ENCODE measurements around the gene NOC2L.

The NOC2L gene

DNA sequence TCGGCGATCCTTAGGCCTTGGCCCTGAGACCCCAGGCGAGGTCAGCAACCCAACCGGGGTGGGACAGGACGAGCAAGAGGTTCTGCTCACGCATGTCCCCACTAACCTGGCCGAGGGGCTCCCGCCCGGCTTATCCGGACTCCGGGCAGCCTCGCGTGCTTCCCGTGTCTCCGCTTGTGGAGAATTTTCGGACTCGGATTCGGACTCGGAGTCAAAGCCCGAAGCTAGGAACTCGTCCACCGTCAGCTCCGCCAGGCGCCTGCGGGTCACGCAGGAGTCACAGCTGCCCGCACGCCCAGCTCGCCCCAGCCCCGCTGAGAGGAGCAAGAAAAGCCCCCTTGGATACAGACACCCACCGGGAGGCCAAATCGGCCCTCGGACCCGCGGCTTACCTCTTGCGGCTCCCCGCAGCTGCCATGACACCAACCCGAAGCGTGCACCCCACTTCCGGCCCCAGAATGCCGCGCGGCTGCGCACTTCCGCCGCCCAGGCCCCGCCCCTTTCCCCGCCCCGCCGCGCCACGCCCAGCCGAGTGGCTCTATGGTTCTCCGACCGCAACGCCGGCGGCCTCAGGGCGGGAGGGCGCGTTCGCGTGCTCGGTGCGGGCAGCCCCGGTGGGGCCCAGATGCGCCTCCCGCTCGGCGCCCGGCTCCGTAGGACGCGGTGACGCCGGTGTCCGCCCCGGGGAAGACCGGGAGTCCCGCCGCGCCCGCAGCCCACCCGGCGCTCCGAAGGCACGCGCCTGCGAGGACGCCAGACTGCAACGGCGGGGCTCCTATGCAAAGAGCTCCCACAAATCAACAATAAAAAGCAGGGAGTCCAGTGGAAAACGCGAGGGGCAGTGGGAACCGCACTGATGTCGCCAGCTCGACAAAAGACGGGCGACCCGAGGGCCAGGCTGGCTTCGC, at the start of gene NOC2L:
Gene NOC2L, minus strand, starts transcription at position 434 of the 908 bp plus-strand sequence. Its CDS starts 16 bp downstream, at position 418.
- TF ChIP-seq ZNF274 (IDR thresholded peaks at IDR 0.05; ENCODE audit: low read depth, low read length): no peak
- H3K4me3 ChIP-seq (ENCODE audit: low read length): peak within 1 kb of the TSS; percentile 94

GRCh38 chr1:1006305-1007159, 47.5 kb upstream of the NOC2L start:
- TF ChIP-seq ZNF274 (IDR thresholded peaks at IDR 0.05; ENCODE audit: low read depth, low read length): no peak
- no peak overlapping the region for H3K4me3 ChIP-seq (ENCODE audit: low read length)

DNA sequence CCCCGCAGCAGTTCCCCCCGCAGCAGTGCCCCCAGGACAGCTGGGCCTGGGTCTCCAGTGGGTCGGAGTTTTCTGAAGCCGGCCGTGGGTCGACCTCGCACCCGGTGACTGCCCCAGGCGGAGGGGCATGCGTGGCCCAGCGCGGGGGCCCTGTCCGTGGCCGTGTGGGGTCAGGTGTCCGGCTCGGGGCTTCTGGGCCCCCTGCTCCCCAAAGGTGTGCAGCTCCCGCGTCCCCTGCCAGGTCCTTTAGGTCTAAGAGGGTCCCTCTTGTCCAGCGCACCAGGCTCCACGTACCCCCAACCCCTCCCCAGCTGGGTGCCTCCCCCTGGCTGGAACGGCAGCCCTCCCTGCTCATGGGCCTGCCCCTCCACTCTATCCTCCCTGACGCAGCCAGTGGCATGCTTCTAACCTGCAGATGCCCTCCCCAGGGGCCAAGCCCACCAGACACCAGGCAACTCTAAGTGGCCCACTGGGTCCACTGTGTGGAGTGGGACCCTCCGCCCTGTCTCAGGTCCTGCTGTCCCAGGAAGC, 46.8 kb upstream of the NOC2L start:
- H3K4me3 ChIP-seq (ENCODE audit: low read length): no peak overlapping the region
- no peak for TF ChIP-seq ZNF274 (IDR thresholded peaks at IDR 0.05; ENCODE audit: low read depth, low read length)

DNA sequence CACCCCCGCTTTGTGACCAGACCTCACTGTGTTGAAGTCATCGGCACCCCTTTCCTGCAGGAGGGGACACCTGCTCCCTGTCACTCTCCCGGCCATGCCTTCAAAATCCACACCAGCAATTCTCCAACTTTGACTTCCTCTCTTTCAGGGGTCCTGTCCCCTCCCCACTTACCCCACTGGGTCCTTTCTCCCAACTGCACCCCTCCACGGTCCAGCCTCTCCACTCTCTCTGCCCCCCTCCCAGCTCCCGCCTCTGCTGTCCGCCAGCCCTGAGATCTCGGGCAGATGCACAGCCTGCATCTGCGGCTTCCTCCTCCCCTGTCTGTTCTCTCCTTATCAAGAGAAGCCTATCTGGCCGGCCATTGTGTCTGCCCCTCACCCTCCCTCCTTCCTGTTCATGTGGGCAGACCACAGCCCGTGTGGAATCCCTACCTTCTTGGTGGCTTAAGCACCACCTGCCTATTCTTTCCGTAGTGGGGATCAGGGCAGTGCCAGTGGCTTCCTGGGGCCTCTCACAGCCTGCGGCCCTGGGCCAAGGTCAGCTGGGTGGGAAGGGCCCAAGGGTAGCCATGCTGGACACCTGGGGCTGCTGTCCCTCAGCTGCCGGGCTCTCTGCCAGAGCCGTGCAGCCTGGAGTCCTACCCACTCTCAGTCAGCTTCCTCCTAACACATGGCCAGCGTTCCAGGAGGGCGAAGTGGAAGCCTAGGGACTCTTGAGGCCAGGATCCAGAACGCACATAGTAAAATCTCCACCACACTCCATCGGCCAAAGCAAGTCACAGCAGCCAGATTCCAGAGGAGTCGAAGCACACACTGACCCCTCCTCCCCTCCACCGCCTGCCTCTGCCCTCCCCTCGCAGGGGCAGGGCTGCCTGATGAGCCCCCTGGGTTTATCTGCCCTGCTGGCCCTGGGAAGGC, 46.0 kb upstream of the NOC2L start:
- no peak for TF ChIP-seq ZNF274 (IDR thresholded peaks at IDR 0.05; ENCODE audit: low read depth, low read length)
- H3K4me3 ChIP-seq (ENCODE audit: low read length): no peak overlapping the region

DNA sequence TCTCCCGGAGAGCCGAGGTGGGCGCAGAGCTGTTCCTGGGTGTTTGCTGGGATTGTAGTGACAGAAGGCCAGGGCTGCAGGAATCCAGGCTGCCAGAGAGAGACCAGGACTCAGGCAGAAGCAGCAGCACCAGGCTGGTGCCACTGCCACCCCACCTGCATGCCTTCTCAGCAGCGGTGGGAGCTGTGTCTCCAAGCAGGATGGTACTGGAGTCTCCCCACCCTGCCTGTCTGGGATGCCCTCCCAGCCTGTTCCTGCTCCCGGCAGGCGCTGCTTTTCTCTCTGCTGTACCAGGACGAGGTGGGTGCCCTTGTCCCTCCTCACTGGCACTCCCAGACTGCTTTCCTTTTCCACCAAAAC, 45.3 kb upstream of the NOC2L start:
- no peak overlapping the region for H3K4me3 ChIP-seq (ENCODE audit: low read length)
- no peak for TF ChIP-seq ZNF274 (IDR thresholded peaks at IDR 0.05; ENCODE audit: low read depth, low read length)

GRCh38 chr1:1003618-1004419, 44.8 kb upstream of the NOC2L start:
- H3K4me3 ChIP-seq (ENCODE audit: low read length): no peak overlapping the region
- no peak for TF ChIP-seq ZNF274 (IDR thresholded peaks at IDR 0.05; ENCODE audit: low read depth, low read length)

GRCh38 chr1:1001057-1001783, 42.2 kb upstream of the NOC2L start:
- H3K4me3 ChIP-seq (ENCODE audit: low read length): peak overlapping the region; percentile 57
- no peak for TF ChIP-seq ZNF274 (IDR thresholded peaks at IDR 0.05; ENCODE audit: low read depth, low read length)

- peak overlapping the region; percentile 57 for H3K4me3 ChIP-seq (ENCODE audit: low read length)
- TF ChIP-seq ZNF274 (IDR thresholded peaks at IDR 0.05; ENCODE audit: low read depth, low read length): no peak
Observed at GRCh38 chr1:1000357-1001056, 41.5 kb upstream of the NOC2L start.

DNA sequence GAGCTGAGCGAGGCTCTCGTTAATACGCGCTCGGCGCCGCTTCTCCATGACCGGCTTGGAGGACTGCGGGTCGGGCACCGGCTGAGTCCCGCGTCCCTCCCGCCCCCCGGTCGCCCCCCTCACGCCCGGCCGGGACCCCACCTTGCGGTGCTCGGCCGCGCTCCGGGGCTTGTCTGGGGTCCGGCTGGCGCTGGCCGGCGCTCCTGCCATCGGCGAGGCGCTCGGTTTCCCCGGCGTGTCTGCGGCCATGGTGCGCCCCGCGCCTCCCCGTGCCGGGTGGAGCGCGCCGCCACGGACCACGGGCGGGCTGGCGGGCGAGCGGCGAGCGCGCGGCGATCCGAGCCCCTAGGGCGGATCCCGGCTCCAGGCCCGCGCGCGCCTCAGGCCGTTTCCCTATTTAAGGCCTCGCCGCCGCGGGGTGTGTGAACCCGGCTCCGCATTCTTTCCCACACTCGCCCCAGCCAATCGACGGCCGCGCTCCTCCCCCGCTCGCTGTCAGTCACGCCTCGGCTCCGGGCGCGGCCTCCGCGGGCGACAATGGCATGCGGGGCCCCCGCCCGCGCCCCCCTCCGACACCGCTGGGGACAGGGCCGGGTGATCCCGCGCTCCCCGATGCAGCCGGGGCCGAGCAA, 40.8 kb upstream of the NOC2L start, which contains the start of gene HES4:
Gene HES4, minus strand, starts transcription at position 373 of the 632 bp plus-strand sequence. Its CDS starts 124 bp downstream, at position 249.
- peak within 1 kb of the TSS; percentile 57 for H3K4me3 ChIP-seq (ENCODE audit: low read length)
- TF ChIP-seq ZNF274 (IDR thresholded peaks at IDR 0.05; ENCODE audit: low read depth, low read length): no peak

DNA sequence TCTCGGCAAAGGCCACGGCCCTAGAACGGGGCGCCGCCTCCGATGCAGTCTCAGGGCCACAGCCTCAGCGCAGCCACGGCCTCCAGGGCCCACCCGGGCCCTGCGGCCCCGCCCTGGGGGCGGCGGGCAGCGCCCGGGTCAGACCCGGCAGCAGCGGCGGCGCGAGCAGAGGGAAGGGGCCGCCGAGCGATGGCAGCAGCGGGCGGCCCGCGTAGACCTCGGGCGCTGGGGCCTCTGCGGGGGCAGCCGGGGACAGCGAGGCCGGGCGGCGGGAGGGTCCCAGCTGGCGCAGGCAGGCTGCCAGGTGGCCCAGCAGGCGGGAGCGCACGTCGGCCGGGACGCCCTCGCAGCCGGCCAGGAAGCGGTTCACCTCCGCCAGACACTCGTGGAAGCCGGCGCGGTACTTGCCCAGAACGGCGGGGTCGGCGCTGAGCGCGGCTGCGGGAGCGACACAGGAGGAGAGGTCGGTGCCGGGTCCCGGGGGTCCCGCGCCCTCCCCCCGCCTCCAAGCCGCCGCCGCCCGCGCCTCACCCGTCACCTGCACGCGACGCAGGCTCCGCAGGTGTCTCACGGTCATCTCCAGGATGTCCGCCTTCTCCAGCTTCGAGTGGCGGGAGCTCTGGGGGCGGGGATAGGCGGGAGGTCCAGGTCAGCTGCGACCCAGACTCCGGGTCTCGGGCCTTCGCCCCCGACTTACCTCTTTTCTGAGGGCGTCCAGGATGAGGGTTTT, 40.1 kb upstream of the NOC2L start:
- peak overlapping the region; percentile 16; the same call in 1 of the 2 replicates for H3K4me3 ChIP-seq (ENCODE audit: low read length)
- TF ChIP-seq ZNF274 (IDR thresholded peaks at IDR 0.05; ENCODE audit: low read depth, low read length): no peak

DNA sequence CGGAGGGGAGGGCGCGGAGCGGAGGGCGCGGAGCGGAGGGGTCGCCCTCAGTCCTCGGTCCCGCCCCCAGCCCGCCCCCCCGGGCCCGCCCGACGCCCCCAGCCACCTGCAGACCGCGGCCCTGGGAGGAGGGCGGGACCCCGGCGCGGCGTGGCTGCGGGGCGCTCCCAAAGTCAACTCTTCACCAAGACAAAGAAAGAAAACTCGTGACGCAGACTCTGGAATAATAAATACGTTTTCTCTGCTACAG, 39.6 kb upstream of the NOC2L start:
- no peak overlapping the region; the same call in 1 of the 2 replicates for H3K4me3 ChIP-seq (ENCODE audit: low read length)
- no peak for TF ChIP-seq ZNF274 (IDR thresholded peaks at IDR 0.05; ENCODE audit: low read depth, low read length)

Measured in GM08714 (cell line).